ENCODE data around the gene BCDIN3D. TPM values are rescaled to one million over a fixed set of nuclear protein-coding genes. Genes with fewer than 3 reads are reported as not detected.

BCDIN3D gene
- total and polyA plus RNA-seq, 2 of the 8 experiments (the other 6 are each of a cell fraction or from before 2014, with no cell fraction given), result 1.6 to 2.4 TPM

- Histone ChIP-seq H3K4me1 (replicated peaks in 1 of 4; ENCODE audit: control insufficient read depth in 3 of 4, insufficient read depth in 4 of 4, low read length in 3 of 4) (peaks cover 0 to 10% (median 7%) of the 10 kb centered on the region in 4 experiments; a peak in 6 of 7 replicates), H2BK20ac (ENCODE audit: low read length) (no peak overlapping the region), H2BK5ac (ENCODE audit: low read depth, low read length) (no peak overlapping the region), H3K23me2 (ENCODE audit: low read depth, low read length) (no peaks in the 10 kb centered on the region), H3K36me3 (ENCODE audit: control insufficient read depth in 2 of 4, insufficient read depth in 4 of 4, low read length in 3 of 4) (peaks cover 0 to 4% (median under 1%) of the 10 kb centered on the region in 4 experiments; a peak in 3 of 8 replicates), H2AK5ac (ENCODE audit: low read depth, low read length) (no peak overlapping the region), H3K18ac (ENCODE audit: extremely low read depth, low read length) (no peak overlapping the region), H3K23ac (ENCODE audit: insufficient read length) (no peak overlapping the region), H3K9me3 (ENCODE audit: insufficient read depth in 2 of 2, low read depth in 1 of 2, low read length in 1 of 2) (no peaks in the 10 kb centered on the region), H3K27ac (ENCODE audit: low read depth, low read length) (no peak overlapping the region), H3K14ac (ENCODE audit: insufficient read length) (no peak overlapping the region), H4K91ac (replicated peaks; ENCODE audit: insufficient read length, low read length) (no peak overlapping the region), H3K4me2 (ENCODE audit: insufficient read depth in 1 of 2, low read depth in 2 of 2, low read length in 2 of 2) (no peak overlapping the region), H3K56ac (replicated peaks; ENCODE audit: insufficient read length, low read depth, low read length) (no peak overlapping the region), H3K4ac (replicated peaks; ENCODE audit: insufficient read length, low read depth, low read length) (no peak overlapping the region), H3K79me2 (ENCODE audit: control insufficient read depth in 1 of 2, insufficient read depth in 2 of 2, low read length in 2 of 2) (peaks cover 8 to 38% of the 10 kb centered on the region in 2 experiments; a peak in 3 of 4 replicates), H4K5ac (ENCODE audit: insufficient read length, low read depth, low read length) (no peak overlapping the region), H3K4me3 (ENCODE audit: extremely low read depth in 1 of 4, insufficient read depth in 2 of 4, low read depth in 3 of 4, low read length in 4 of 4) (no peak overlapping the region), H2BK15ac (ENCODE audit: low read length) (no peak overlapping the region), H2BK12ac (ENCODE audit: low read depth, low read length) (no peak overlapping the region), H2BK120ac (replicated peaks; ENCODE audit: low read depth, low read length) (no peak overlapping the region), H3K79me1 (ENCODE audit: low read depth, low read length) (peaks cover 13% of the 10 kb centered on the region), H4K8ac (ENCODE audit: extremely low read depth, insufficient read depth, low read length) (no peak overlapping the region), H3K9ac (replicated peaks in 1 of 4; ENCODE audit: extremely low read depth in 1 of 4, low read depth in 3 of 4, low read length in 3 of 4) (no peak overlapping the region), H4K20me1 (replicated peaks in 1 of 2; ENCODE audit: control insufficient read depth in 1 of 2, insufficient read depth in 2 of 2, low read length in 2 of 2) (peaks cover 5 to 15% of the 10 kb centered on the region in 2 experiments), H3K27me3 (replicated peaks in 1 of 4; ENCODE audit: control insufficient read depth in 3 of 4, extremely low read depth in 1 of 4, insufficient read depth in 3 of 4, low read length in 3 of 4) (no peaks in the 10 kb centered on the region), H2AFZ (ENCODE audit: low read length) (no peak overlapping the region)
- DNase-seq (ENCODE audit: low read depth in 1 of 2, low spot score in 2 of 2) (no peak), FAIRE-seq (no peak)
- ChIA-PET POLR2A (ENCODE audit: partially characterized antibody) (interaction anchor here (1.2 to 2.5 kb wide), 5 partner anchors 10 to 32 kb away, joined by 3 to 16 read pairs (median 6); no protein-coding TSS in a partner anchor), CTCF (ENCODE audit: partially characterized antibody) (interaction anchor here (0.6 to 3.7 kb wide), 10 partner anchors 9 to 89 kb away, joined by 3 to 18 read pairs (median 4); partner anchors contain the start of gene NCKAP5L)
- 73% methylated on average over 2 of the region's 2 CpGs; no CpG with 5 or more reads in 1 of the 2 experiments for WGBS, 2 experiments (ENCODE audit: extremely low coverage in 1 of 2, insufficient coverage in 1 of 2, insufficient read length in 1 of 2, insufficient replicate concordance in 2 of 2, low coverage in 1 of 2, low lambda C conversion rate in 2 of 2, missing lambda C conversion rate in 1 of 2)
- TF ChIP-seq SP4 (IDR thresholded peaks at IDR 0.05; ENCODE audit: low read length) (no peak), EP300 (IDR thresholded peaks at IDR 0.05; ENCODE audit: borderline replicate concordance in 1 of 2, low read depth in 2 of 2, low read length in 2 of 2) (no peak), CREB1 (IDR thresholded peaks at IDR 0.05) (no peak), CHD1 (IDR thresholded peaks at IDR 0.05; ENCODE audit: low read depth, low read length) (no peak), BACH1 (IDR thresholded peaks at IDR 0.05; ENCODE audit: low read length) (no peak), SIN3A (conservative IDR thresholded peaks at IDR 0.05 in 1 of 2, IDR thresholded peaks at IDR 0.05 in 1 of 2; ENCODE audit: low read depth in 1 of 2, low read length in 2 of 2) (no peak), ASH2L (IDR thresholded peaks at IDR 0.05; ENCODE audit: low read length) (no peak), ZNF274 (IDR thresholded peaks at IDR 0.05; ENCODE audit: borderline replicate concordance, extremely low read depth, low read length) (no peak), RFX5 (IDR thresholded peaks at IDR 0.05; ENCODE audit: borderline replicate concordance, low read depth, low read length) (no peak), CBX5 (IDR thresholded peaks at IDR 0.05; ENCODE audit: low read depth, low read length) (no peak), CTCF (IDR thresholded peaks at IDR 0.05; ENCODE audit: control extremely low read depth in 1 of 3, insufficient read depth in 1 of 3, low read depth in 1 of 3, low read length in 3 of 3) (no peak), KDM1A (IDR thresholded peaks at IDR 0.05; ENCODE audit: borderline replicate concordance, low read length) (no peak)
Measured at GRCh38 chr12:49819786-49820185, 23.1 kb downstream of the BCDIN3D start.

Measured in H1 (cell line).